Activated CD8-positive, alpha-beta memory T cell treated with anti-CD3 and anti-CD28 coated beads for 48 hours (primary cell): ENCODE data around the gene DHX16.
"Not testable (repeated sequence)": the region's sequence is repeated elsewhere in the genome, so short reads cannot be mapped to it uniquely, and the experiment has no call there.

ENCODE experiments used
- DNase-seq, 3 experiments: peaks; one replicate each; pipeline ENCODE4 v3.0.0-alpha.2; 2020; ENCODE audit warnings: low read depth in 2 of 3, low spot score in 2 of 3

DHX16 gene

GRCh38 chr6:30679765-30680535 lies 7.1 kb upstream of the DHX16 start:
- no peak for DNase-seq

GRCh38 chr6:30678964-30679726 lies 6.3 kb upstream of the DHX16 start:
- DNase-seq: peak; percentile 82 to 92 (median 85)

GRCh38 chr6:30676660-30677285 lies 4.0 kb upstream of the DHX16 start:
- no peak for DNase-seq

- no peak for DNase-seq
Observed at GRCh38 chr6:30670760-30671527, 1.9 kb downstream of the DHX16 start.

DNA sequence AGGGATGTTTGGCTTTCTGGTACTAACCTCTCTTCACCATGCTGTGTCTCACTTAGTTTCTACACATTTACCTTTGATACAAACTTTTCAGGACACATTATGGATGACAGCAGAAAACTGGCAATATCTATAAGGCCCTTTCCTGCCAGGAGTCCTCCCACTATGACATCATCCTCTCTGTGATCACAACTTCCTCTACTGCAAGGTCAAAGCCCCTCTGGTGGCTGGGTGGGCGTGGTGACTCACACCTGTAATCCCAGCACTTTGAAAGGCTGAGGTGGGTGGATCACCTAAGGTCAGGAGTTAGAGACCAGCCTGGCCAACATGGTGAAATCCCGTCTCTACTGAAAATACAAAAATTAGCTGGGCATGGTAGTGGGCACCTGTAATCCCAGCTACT lies 6.5 kb downstream of the DHX16 start:
- not testable (repeated sequence) for DNase-seq

GRCh38 chr6:30664994-30665767 lies 7.6 kb downstream of the DHX16 start:
- DNase-seq: no peak

DNA sequence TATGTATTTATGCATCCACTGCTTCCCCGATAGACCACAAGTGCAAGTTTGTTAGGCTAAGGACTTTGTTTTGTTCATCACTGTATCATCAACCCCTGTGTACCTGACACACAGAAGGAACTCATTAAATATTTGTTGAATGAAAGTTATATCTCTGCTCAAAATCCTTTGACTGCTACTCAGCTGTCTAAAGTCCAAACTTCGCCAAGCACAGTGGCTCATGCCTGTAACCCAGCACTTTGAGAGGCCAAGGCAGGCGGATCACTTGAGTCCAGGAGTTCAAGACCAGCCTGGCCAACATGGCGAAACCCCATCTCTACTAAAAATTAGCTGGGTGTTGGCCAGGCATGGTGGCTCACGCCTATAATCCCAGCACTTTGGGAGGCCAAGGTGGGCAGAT lies 14.9 kb downstream of the DHX16 start:
- DNase-seq: not testable (repeated sequence)

DNA sequence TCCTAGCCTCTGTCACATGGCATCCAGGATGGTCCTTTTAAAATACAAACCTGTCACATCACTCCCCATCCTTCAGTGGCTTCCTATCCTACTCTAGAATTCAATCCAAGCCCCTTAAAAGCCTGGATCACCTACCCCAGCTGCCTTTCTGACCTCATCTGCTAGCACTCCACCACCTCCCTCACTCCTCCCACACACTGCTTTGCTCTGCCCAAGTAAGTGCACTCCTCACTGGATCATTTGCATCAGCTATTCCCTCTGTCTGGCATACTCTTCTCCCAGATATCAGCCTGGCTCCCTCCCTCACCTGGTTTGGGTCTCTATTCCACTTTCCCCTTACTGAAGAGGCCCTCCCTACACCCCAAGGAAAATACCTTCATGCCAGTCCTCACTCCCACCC lies 15.4 kb downstream of the DHX16 start:
- no peak for DNase-seq

DNA sequence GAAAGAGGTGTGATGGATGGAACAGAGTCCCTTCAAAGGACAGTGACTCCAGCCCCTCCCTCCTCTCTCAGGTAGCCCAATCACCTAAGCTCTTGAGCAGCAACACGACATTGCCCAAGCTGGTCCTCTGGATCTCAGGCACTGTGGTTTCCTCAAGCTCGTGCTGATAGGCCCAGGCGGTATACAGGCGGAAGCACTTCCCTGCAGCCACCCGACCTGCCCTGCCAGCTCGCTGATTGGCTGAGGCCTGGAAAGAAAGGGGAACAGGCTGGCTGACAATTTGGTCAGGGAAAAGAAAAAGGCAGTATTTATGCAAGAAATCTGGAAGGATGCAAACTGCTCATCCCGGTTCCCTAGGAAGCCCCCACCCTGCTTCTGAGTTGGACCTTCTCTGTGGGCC lies 16.3 kb downstream of the DHX16 start:
- no peak for DNase-seq

- DNase-seq: no peak
Observed at GRCh38 chr6:30655743-30656094, 17.1 kb downstream of the DHX16 start.

GRCh38 chr6:30654798-30655742 lies 17.7 kb downstream of the DHX16 start:
- no peak for DNase-seq

- no peak for DNase-seq
Observed at GRCh38 chr6:30651143-30651542, 21.7 kb downstream of the DHX16 start.

DNA sequence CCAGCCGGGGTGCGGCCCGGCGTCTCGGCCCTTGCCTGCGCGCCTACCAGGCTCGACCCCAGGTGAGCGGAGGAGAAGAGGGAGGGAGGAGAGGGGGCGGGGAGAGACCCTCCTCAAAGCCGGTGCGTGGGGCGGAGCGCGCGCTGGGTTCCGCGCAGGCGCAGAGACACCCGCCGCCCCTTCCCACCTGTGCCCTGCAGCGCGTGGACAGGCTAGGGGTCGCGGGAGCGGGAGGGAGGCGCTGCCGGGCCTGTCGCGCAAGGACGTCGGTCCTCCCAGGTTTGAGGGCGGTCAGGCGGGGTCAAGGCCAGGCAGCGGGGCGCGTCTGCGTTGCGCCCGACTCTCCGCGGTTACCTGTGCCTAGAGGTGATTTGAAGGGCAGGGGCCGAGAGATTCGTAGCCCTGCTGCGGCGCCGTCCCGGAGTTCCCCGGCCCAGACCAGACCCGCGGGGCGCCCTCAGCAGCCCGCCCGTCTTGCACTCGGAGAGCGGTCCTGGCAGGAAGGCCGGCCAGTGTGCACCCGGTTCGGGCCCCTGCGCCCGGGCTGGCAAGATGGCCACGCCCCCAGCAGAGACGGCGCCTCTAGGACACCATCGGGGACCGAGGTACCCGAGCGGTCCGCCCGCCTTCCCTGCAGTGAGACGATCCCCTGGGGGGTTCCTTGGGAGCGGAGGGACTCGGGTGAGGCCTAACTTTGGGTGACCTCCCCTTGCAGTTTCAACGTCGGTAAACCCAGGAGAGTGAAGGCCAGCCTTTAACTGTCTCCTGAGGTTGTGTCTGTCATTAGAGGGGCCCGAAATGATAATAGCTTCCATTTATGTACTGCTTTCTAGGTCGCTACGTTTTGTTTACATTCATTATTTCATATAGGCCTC lies 25.3 kb downstream of the DHX16 start:
- peak; percentile 52 to 60 (median 59) for DNase-seq

GRCh38 chr6:30646450-30647241 lies 26.2 kb downstream of the DHX16 start, which contains the start of gene C6orf136:
Gene C6orf136 (plus strand): TSS chr6:30647133. CDS start chr6:30647232, 99 bp downstream.
- DNase-seq: peak; percentile 69 to 80 (median 76)

- no peak for DNase-seq
Observed at GRCh38 chr6:30645989-30646388, 26.8 kb downstream of the DHX16 start.

DNA sequence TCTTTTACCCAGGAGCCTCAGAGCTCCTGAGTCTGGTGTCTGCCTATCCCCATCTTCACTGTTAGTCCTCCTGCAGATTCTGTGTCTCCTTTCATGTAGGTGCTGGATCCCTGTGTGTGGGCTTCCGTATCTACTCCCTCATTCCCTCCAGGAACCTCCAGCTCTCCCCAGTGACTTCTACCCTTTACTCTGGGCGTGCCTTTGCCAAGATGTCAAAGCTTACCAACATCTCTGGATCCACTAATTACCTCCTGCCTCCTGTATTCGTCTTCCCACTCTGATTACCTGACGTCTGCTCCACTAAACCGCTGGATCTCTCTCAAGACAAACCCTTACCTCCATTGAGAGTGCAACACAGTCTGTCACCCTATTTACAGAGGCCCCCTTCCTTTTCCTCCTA lies 28.0 kb downstream of the DHX16 start:
- no peak for DNase-seq

GRCh38 chr6:30643656-30644055 lies 29.1 kb downstream of the DHX16 start:
- no peak for DNase-seq

DNA sequence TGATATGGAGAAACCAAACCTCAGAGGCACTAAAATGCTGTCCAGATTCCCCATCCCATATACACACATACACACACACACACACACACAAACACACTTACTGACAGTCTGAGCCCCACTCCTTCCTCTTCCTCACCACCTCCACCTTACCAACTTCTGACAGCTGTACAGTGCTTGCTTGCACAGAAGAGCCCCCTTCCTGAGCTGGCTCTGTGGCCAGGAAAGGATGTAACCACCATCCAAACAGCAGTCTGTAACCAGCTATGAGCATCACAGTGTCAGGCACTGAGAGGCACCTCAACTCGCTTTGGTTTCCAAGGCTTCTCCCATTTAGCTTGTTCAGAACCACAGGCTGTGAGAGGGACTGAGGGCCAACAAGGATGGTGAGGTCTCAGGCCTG lies 31.8 kb downstream of the DHX16 start:
- DNase-seq: no peak
